Activated naive CD4-positive, alpha-beta T cell treated with anti-CD3 and anti-CD28 coated beads, Interleukin-2, amount 10 ng/mL, durations not matched to agents 7 days and 5 days (primary cell): ENCODE data around the gene PLET1.
"Not testable (repeated sequence)": the region's sequence is repeated elsewhere in the genome, so short reads cannot be mapped to it uniquely, and the experiment has no call there.

Experiments
- CTCF ChIA-PET: fragments of 350-600 bp; sonication (Branson Sonifier 250); formaldehyde crosslinking; loops from one replicate; lab custom pipeline; 2021; ENCODE audit warnings: antibody characterized with exemption; lab: Charles Lee
- DNase-seq: peaks from one replicate; pipeline ENCODE4 v3.0.0-alpha.2; 2020
- H3K27ac Mint-ChIP-seq: one replicate; pipeline ENCODE4 v1.8.0; 2021; ENCODE audit warnings: mild to moderate bottlenecking, moderate library complexity, mixed read lengths
- H3K27me3 Mint-ChIP-seq: one replicate; pipeline ENCODE4 v1.8.0; 2021; ENCODE audit warnings: mild to moderate bottlenecking, mixed read lengths
- H3K36me3 Mint-ChIP-seq: one replicate; pipeline ENCODE4 v1.8.0; 2021; ENCODE audit warnings: mixed read lengths
- H3K4me1 Mint-ChIP-seq: one replicate; pipeline ENCODE4 v1.8.0; 2021; ENCODE audit warnings: mixed read lengths
- H3K4me3 Mint-ChIP-seq: one replicate; pipeline ENCODE4 v1.8.0; 2021; ENCODE audit warnings: mild to moderate bottlenecking, moderate library complexity, mixed read lengths
- H3K9me3 Mint-ChIP-seq: one replicate; pipeline ENCODE4 v1.8.0; 2021; ENCODE audit warnings: mixed read lengths

PLET1 gene

DNA sequence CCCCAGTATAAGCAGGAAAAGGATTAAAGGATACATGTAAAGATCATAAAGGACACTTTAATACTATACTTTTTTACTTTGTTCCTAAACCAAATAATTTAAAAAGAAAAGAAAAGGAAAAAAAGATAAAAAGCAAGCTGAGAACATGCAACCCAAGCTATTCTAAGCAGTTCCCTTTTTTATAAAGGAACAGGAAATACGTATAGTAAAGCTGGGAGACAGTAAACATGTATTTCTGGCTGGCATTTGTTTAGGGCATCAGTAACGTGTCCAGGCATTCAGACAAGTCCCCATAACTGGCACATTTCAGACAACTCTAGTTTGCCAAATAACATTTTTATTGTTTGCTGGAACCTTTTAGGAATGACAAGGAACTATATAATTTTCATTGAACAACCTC, 60.4 kb downstream of the PLET1 start:
- H3K4me1 Mint-ChIP-seq = no peaks in the 10 kb centered on the region
- no peaks in the 10 kb centered on the region for H3K9me3 Mint-ChIP-seq
- H3K36me3 Mint-ChIP-seq = no peaks in the 10 kb centered on the region
- H3K27ac Mint-ChIP-seq = no peak overlapping the region
- peaks cover 4% of the 10 kb centered on the region for H3K27me3 Mint-ChIP-seq
- no peak overlapping the region for H3K4me3 Mint-ChIP-seq
- DNase-seq = no peak
- CTCF ChIA-PET = no interaction called here

DNA sequence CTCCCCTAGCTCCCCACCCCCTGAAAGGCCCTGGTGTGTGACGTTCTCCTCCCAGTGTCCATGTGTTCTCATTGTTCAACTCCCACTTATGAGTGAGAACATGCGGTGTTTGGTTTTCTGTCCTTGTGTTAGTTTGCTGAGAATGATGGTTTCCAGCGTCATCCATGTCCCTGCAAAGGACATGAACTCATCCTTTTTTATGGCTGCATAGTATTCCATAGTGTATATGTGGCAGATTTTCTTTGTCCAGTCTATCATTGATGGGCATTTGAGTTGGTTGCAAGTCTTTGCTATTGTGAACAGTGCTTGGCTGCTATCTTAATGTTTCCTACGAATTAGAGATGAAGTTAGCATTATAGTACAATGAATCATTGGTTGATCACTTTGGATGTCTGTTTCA, 61.6 kb downstream of the PLET1 start:
- H3K27ac Mint-ChIP-seq, H3K27me3 Mint-ChIP-seq: not testable (repeated sequence)

More for the DNA sequence above, 61.6 kb downstream of the PLET1 start:
- H3K4me3 Mint-ChIP-seq, CTCF ChIA-PET, H3K4me1 Mint-ChIP-seq, DNase-seq, H3K36me3 Mint-ChIP-seq, H3K9me3 Mint-ChIP-seq: not testable (repeated sequence)
